ENCODE measurements around the gene B9D1. TPM values are rescaled to one million over a fixed set of nuclear protein-coding genes. Genes with fewer than 3 reads are reported as not detected.

B9D1 gene
- total RNA-seq, 1 donor = 0.63 TPM

- no peak overlapping the region for H3K4me3 ChIP-seq (ENCODE audit: low read length)
- no peaks in the 10 kb centered on the region for H3K9me3 ChIP-seq (ENCODE audit: low read depth, low read length)
- peaks cover 25% of the 10 kb centered on the region for H3K27me3 ChIP-seq (ENCODE audit: insufficient read depth, low read length)
- H3K4me1 ChIP-seq (ENCODE audit: insufficient read depth, low read length) = peaks cover 3% of the 10 kb centered on the region
These were observed 45.0 kb downstream of the B9D1 start for GRCh38 chr17:19317359-19318095.

- peaks cover 25% of the 10 kb centered on the region for H3K27me3 ChIP-seq (ENCODE audit: insufficient read depth, low read length)
- no peaks in the 10 kb centered on the region for H3K9me3 ChIP-seq (ENCODE audit: low read depth, low read length)
- H3K4me3 ChIP-seq (ENCODE audit: low read length) = no peak overlapping the region
- H3K4me1 ChIP-seq (ENCODE audit: insufficient read depth, low read length) = peaks cover 10% of the 10 kb centered on the region
These were observed 45.7 kb downstream of the B9D1 start for GRCh38 chr17:19316761-19317358.

- Histone ChIP-seq H3K4me1 (ENCODE audit: insufficient read depth, low read length) (peaks cover 15% of the 10 kb centered on the region), H3K4me3 (ENCODE audit: low read length) (no peak overlapping the region), H3K9me3 (ENCODE audit: low read depth, low read length) (no peaks in the 10 kb centered on the region), H3K27me3 (ENCODE audit: insufficient read depth, low read length) (peaks cover 22% of the 10 kb centered on the region)
These were observed 47.4 kb downstream of the B9D1 start for GRCh38 chr17:19315104-19315503.

- no peaks in the 10 kb centered on the region for H3K9me3 ChIP-seq (ENCODE audit: low read depth, low read length)
- H3K4me1 ChIP-seq (ENCODE audit: insufficient read depth, low read length) = peaks cover 15% of the 10 kb centered on the region
- no peak overlapping the region for H3K4me3 ChIP-seq (ENCODE audit: low read length)
- H3K27me3 ChIP-seq (ENCODE audit: insufficient read depth, low read length) = peaks cover 32% of the 10 kb centered on the region
These were observed 48.5 kb downstream of the B9D1 start for GRCh38 chr17:19313746-19314651.

GRCh38 chr17:19313066-19313745 is 49.3 kb downstream of the B9D1 start:
- no peak overlapping the region for H3K4me3 ChIP-seq (ENCODE audit: low read length)
- peaks cover 40% of the 10 kb centered on the region for H3K27me3 ChIP-seq (ENCODE audit: insufficient read depth, low read length)

GRCh38 chr17:19312406-19312805 is 50.1 kb downstream of the B9D1 start:
- Histone ChIP-seq H3K4me3 (ENCODE audit: low read length) (no peak overlapping the region), H3K27me3 (ENCODE audit: insufficient read depth, low read length) (peaks cover 46% of the 10 kb centered on the region), H3K9me3 (ENCODE audit: low read depth, low read length) (no peaks in the 10 kb centered on the region), H3K4me1 (ENCODE audit: insufficient read depth, low read length) (peaks cover 15% of the 10 kb centered on the region)

More at GRCh38 chr17:19313066-19313745, 49.3 kb downstream of the B9D1 start:
- Histone ChIP-seq H3K4me1 (ENCODE audit: insufficient read depth, low read length) (peaks cover 15% of the 10 kb centered on the region), H3K9me3 (ENCODE audit: low read depth, low read length) (no peaks in the 10 kb centered on the region)

GRCh38 chr17:19311421-19312215 is 50.9 kb downstream of the B9D1 start:
- peaks cover 46% of the 10 kb centered on the region for H3K27me3 ChIP-seq (ENCODE audit: insufficient read depth, low read length)
- no peak overlapping the region for H3K4me3 ChIP-seq (ENCODE audit: low read length)
- H3K9me3 ChIP-seq (ENCODE audit: low read depth, low read length) = no peaks in the 10 kb centered on the region
- H3K4me1 ChIP-seq (ENCODE audit: insufficient read depth, low read length) = peaks cover 22% of the 10 kb centered on the region

- Histone ChIP-seq H3K4me3 (ENCODE audit: low read length) (no peak overlapping the region), H3K27me3 (ENCODE audit: insufficient read depth, low read length) (peaks cover 42% of the 10 kb centered on the region), H3K4me1 (ENCODE audit: insufficient read depth, low read length) (peaks cover 28% of the 10 kb centered on the region), H3K9me3 (ENCODE audit: low read depth, low read length) (no peaks in the 10 kb centered on the region)
These were observed 51.5 kb downstream of the B9D1 start for GRCh38 chr17:19311016-19311415.

- H3K9me3 ChIP-seq (ENCODE audit: low read depth, low read length) = no peaks in the 10 kb centered on the region
- H3K27me3 ChIP-seq (ENCODE audit: insufficient read depth, low read length) = peaks cover 43% of the 10 kb centered on the region
- H3K4me1 ChIP-seq (ENCODE audit: insufficient read depth, low read length) = peaks cover 36% of the 10 kb centered on the region
- no peak overlapping the region for H3K4me3 ChIP-seq (ENCODE audit: low read length)
These were observed 52.4 kb downstream of the B9D1 start for GRCh38 chr17:19310151-19310550.

- peaks cover 41% of the 10 kb centered on the region for H3K27me3 ChIP-seq (ENCODE audit: insufficient read depth, low read length)
- no peaks in the 10 kb centered on the region for H3K9me3 ChIP-seq (ENCODE audit: low read depth, low read length)
- H3K4me3 ChIP-seq (ENCODE audit: low read length) = no peak overlapping the region
- H3K4me1 ChIP-seq (ENCODE audit: insufficient read depth, low read length) = peaks cover 41% of the 10 kb centered on the region
These were observed 52.8 kb downstream of the B9D1 start for GRCh38 chr17:19309701-19310100.

GRCh38 chr17:19308398-19308797 is 54.1 kb downstream of the B9D1 start:
- peaks cover 41% of the 10 kb centered on the region for H3K27me3 ChIP-seq (ENCODE audit: insufficient read depth, low read length)
- H3K4me1 ChIP-seq (ENCODE audit: insufficient read depth, low read length) = peaks cover 54% of the 10 kb centered on the region
- no peaks in the 10 kb centered on the region for H3K9me3 ChIP-seq (ENCODE audit: low read depth, low read length)
- H3K4me3 ChIP-seq (ENCODE audit: low read length) = no peak overlapping the region

- peaks cover 60% of the 10 kb centered on the region for H3K4me1 ChIP-seq (ENCODE audit: insufficient read depth, low read length)
- H3K9me3 ChIP-seq (ENCODE audit: low read depth, low read length) = no peaks in the 10 kb centered on the region
- peaks cover 46% of the 10 kb centered on the region for H3K27me3 ChIP-seq (ENCODE audit: insufficient read depth, low read length)
- H3K4me3 ChIP-seq (ENCODE audit: low read length) = no peak overlapping the region
These were observed 55.0 kb downstream of the B9D1 start for GRCh38 chr17:19307521-19307920.

GRCh38 chr17:19306160-19307111 is 56.1 kb downstream of the B9D1 start:
- Histone ChIP-seq H3K4me3 (ENCODE audit: low read length) (no peak overlapping the region), H3K9me3 (ENCODE audit: low read depth, low read length) (no peaks in the 10 kb centered on the region), H3K4me1 (ENCODE audit: insufficient read depth, low read length) (peaks cover 50% of the 10 kb centered on the region), H3K27me3 (ENCODE audit: insufficient read depth, low read length) (peaks cover 51% of the 10 kb centered on the region)

All from mononuclear cell (primary cell).